ENCODE measurements around the gene SASH1.

DNA sequence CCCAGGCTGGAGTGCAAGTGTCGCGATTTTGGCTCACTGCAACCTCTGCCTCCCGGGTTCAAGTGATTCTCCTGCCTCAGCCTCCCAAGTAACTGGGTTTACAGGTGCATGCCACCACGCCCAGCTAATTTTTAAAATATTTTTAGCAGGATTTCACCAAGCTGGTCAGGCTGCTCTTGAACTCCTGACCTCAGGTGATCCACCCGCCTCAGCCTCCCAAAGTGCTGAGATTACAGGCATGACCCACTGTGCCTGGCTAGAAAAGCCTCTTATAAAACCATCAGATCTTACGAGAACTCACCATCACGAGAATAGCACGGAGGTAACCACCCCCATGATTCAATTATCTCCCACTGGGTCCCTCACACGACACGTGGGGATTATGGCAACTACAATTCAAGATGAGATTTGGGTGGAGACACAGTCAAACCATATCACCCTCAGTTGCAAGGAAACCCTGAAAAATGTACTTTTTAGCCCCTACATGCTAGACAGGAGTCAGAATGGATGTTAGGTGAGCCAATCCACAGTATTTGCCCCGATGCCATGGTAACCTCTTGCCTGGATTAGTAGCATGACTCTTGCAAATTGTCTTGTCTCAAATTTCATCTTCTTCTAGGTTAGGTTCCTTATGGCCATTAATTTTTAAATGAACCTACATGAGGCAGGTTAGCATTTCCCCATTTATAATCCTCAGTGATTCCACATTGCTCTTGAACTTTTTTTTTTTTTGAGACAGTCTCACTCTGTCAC, 17.1 kb upstream of the SASH1 start:
- TF ChIP-seq, protein P1, sequence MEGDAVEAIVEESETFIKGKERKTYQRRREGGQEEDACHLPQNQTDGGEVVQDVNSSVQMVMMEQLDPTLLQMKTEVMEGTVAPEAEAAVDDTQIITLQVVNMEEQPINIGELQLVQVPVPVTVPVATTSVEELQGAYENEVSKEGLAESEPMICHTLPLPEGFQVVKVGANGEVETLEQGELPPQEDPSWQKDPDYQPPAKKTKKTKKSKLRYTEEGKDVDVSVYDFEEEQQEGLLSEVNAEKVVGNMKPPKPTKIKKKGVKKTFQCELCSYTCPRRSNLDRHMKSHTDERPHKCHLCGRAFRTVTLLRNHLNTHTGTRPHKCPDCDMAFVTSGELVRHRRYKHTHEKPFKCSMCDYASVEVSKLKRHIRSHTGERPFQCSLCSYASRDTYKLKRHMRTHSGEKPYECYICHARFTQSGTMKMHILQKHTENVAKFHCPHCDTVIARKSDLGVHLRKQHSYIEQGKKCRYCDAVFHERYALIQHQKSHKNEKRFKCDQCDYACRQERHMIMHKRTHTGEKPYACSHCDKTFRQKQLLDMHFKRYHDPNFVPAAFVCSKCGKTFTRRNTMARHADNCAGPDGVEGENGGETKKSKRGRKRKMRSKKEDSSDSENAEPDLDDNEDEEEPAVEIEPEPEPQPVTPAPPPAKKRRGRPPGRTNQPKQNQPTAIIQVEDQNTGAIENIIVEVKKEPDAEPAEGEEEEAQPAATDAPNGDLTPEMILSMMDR (IDR thresholded peaks at IDR 0.05): no peak
- TF ChIP-seq EP300 (IDR thresholded peaks at IDR 0.05) (no peak), POLR2AphosphoS5 (IDR thresholded peaks at IDR 0.05) (no peak)
